SK-N-SH treated with all-trans-retinoic acid at 6 μM for 48 hours (cell line): ENCODE data around the gene IRS1.
"Not testable (repeated sequence)": the region's sequence is repeated elsewhere in the genome, so short reads cannot be mapped to it uniquely, and the experiment has no call there.

Source experiments
- ATAC-seq: fragments of 200-7000 bp; cut with Tn5 transposase; 3 replicates; pipeline ENCODE4 v1.9.1; 2020; ENCODE audit warnings: mild to moderate bottlenecking, moderate library complexity
- BACH2 ChIP-seq: fragments of 250-450 bp; sonication (Bioruptor Pico); IDR thresholded peaks from 2 replicates; pipeline ENCODE4 v1.9.0; 2021; ENCODE audit warnings: mild to moderate bottlenecking, borderline replicate concordance
- CREB5 ChIP-seq: fragments of 250-450 bp; sonication (Bioruptor Pico); IDR thresholded peaks from 2 replicates; pipeline ENCODE4 v1.5.1; 2020; ENCODE audit warnings: low read depth, mild to moderate bottlenecking, moderate library complexity
- CSDC2 ChIP-seq: fragments of 250-450 bp; sonication (Bioruptor Pico); IDR thresholded peaks from 2 replicates; pipeline ENCODE4 v1.5.0; 2020; ENCODE audit warnings: mild to moderate bottlenecking, moderate library complexity
- CSRNP3 ChIP-seq: fragments of 250-450 bp; sonication (Bioruptor Pico); IDR thresholded peaks from 2 replicates; pipeline ENCODE4 v1.5.1; 2021; ENCODE audit warnings: mild to moderate bottlenecking, moderate library complexity
- ESRRG ChIP-seq: fragments of 250-450 bp; sonication (Bioruptor Pico); IDR thresholded peaks from 2 replicates; pipeline ENCODE4 v1.6.1; 2021; ENCODE audit warnings: mild to moderate bottlenecking
- GLIS3 ChIP-seq: fragments of 250-450 bp; sonication (Bioruptor Pico); IDR thresholded peaks from 2 replicates; pipeline ENCODE4 v1.5.0; 2020; ENCODE audit warnings: mild to moderate bottlenecking, moderate library complexity
- ISL1 ChIP-seq: fragments of 250-450 bp; sonication (Bioruptor Pico); IDR thresholded peaks from 2 replicates; pipeline ENCODE4 v2.1.2; 2022; ENCODE audit warnings: mild to moderate bottlenecking, moderate library complexity
- OSR1 ChIP-seq: fragments of 250-450 bp; sonication (Bioruptor Pico); IDR thresholded peaks from 2 replicates; pipeline ENCODE4 v1.8.0; 2022; ENCODE audit warnings: moderate library complexity, mild to moderate bottlenecking, inconsistent platforms
- PATZ1 ChIP-seq: fragments of 250-450 bp; sonication (Bioruptor Pico); IDR thresholded peaks from 2 replicates; pipeline ENCODE4 v1.8.0; 2020; ENCODE audit warnings: mild to moderate bottlenecking, moderate library complexity, borderline replicate concordance
- POU6F1 ChIP-seq: fragments of 250-450 bp; sonication (Bioruptor Pico); IDR thresholded peaks from 2 replicates; pipeline ENCODE4 v1.8.0; 2021; ENCODE audit warnings: low read depth, mild to moderate bottlenecking, moderate library complexity, borderline replicate concordance
- PPARA ChIP-seq: fragments of 250-450 bp; sonication (Bioruptor Pico); IDR thresholded peaks from 2 replicates; pipeline ENCODE4 v1.5.0; 2020; ENCODE audit warnings: mild to moderate bottlenecking, borderline replicate concordance
- RARB ChIP-seq: fragments of 250-450 bp; sonication (Bioruptor Pico); IDR thresholded peaks from 2 replicates; pipeline ENCODE4 v1.8.0; 2021; ENCODE audit warnings: mild to moderate bottlenecking, moderate library complexity
- TCF4 ChIP-seq: fragments of 250-450 bp; sonication (Bioruptor Pico); IDR thresholded peaks from 2 replicates; pipeline ENCODE4 v1.8.0; 2021; ENCODE audit warnings: mild to moderate bottlenecking, moderate library complexity, borderline replicate concordance
- TOX ChIP-seq: fragments of 250-450 bp; sonication (Bioruptor Pico); IDR thresholded peaks from 2 replicates; pipeline ENCODE4 v1.8.0; 2021; ENCODE audit warnings: mild to moderate bottlenecking, moderate library complexity, borderline replicate concordance
- ZC3H10 ChIP-seq: fragments of 250-450 bp; sonication (Bioruptor Pico); IDR thresholded peaks from 2 replicates; pipeline ENCODE4 v1.5.1; 2021; ENCODE audit warnings: mild to moderate bottlenecking, moderate library complexity
- ZNF565 ChIP-seq: fragments of 450-650 bp; formaldehyde crosslinking; conservative IDR thresholded peaks from 2 replicates; pipeline ENCODE4 v1.5.0; 2020; ENCODE audit warnings: low read depth, mild to moderate bottlenecking, moderate library complexity
- ZNF70 ChIP-seq: fragments of 450-650 bp; formaldehyde crosslinking; IDR thresholded peaks from 2 replicates; pipeline ENCODE4 v1.5.0; 2020; ENCODE audit warnings: mild to moderate bottlenecking, moderate library complexity
- ZNF8 ChIP-seq: fragments of 450-650 bp; formaldehyde crosslinking; IDR thresholded peaks from 2 replicates; pipeline ENCODE4 v1.5.0; 2020; ENCODE audit warnings: mild to moderate bottlenecking, moderate library complexity

IRS1 gene

GRCh38 chr2:226847511-226847910, 47.9 kb upstream of the IRS1 start:
- TF ChIP-seq RARB (CRISPR knock-in tag), result no peak
- TF ChIP-seq ZNF70 (CRISPR knock-in tag), result no peak
- TF ChIP-seq GLIS3 (CRISPR knock-in tag), result no peak
- no peak for TF ChIP-seq OSR1
- no peak for TF ChIP-seq CSRNP3 (CRISPR knock-in tag)
- no peak for ATAC-seq

- TF ChIP-seq CREB5, result no peak
- no peak for TF ChIP-seq BACH2 (CRISPR knock-in tag)
- TF ChIP-seq POU6F1 (CRISPR knock-in tag), result no peak
- TF ChIP-seq, all 23 proteins: peak for 0
- no peak for ATAC-seq
Observed at GRCh38 chr2:226847090-226847489, 47.5 kb upstream of the IRS1 start.

- peak; percentile 25; the same call in 1 of the 3 replicates for ATAC-seq
Observed at GRCh38 chr2:226845386-226846116, 45.9 kb upstream of the IRS1 start.

GRCh38 chr2:226843001-226843400, 43.4 kb upstream of the IRS1 start:
- ATAC-seq, result not testable (repeated sequence)

More at GRCh38 chr2:226845386-226846116, 45.9 kb upstream of the IRS1 start:
- TF ChIP-seq PPARA (CRISPR knock-in tag) (no peak), ZNF565 (no peak), ZNF8 (no peak), POU6F1 (CRISPR knock-in tag) (no peak), BACH2 (CRISPR knock-in tag) (no peak), PATZ1 (no peak), CSDC2 (CRISPR knock-in tag) (no peak), CSRNP3 (CRISPR knock-in tag) (no peak), GLIS3 (CRISPR knock-in tag) (no peak), ISL1 (CRISPR knock-in tag) (peak; percentile 58; the same call in 1 of the 2 replicates), ZC3H10 (CRISPR knock-in tag) (no peak), CREB5 (peak; percentile 72; the same call in 1 of the 2 replicates), ESRRG (CRISPR knock-in tag) (no peak), TCF4 (CRISPR knock-in tag) (0 out of 2 replicates have a peak, but pooled peaks have one; percentile 17), TOX (CRISPR knock-in tag) (no peak)
